Activated naive CD8-positive, alpha-beta T cell (primary cell): Measurements from ENCODE around the gene MLYCD.

ENCODE experiments used
- H3K27ac Mint-ChIP-seq: one replicate; pipeline ENCODE4 v1.8.0; 2021; ENCODE audit warnings: mixed read lengths
- H3K27me3 Mint-ChIP-seq: one replicate; pipeline ENCODE4 v1.8.0; 2021; ENCODE audit warnings: mixed read lengths
- H3K36me3 Mint-ChIP-seq: one replicate; pipeline ENCODE4 v1.8.0; 2021; ENCODE audit warnings: mixed read lengths
- H3K4me1 Mint-ChIP-seq: one replicate; pipeline ENCODE4 v1.8.0; 2021; ENCODE audit warnings: low read depth, mixed read lengths
- H3K4me3 Mint-ChIP-seq: one replicate; pipeline ENCODE4 v1.8.0; 2021; ENCODE audit warnings: mild to moderate bottlenecking, mixed read lengths
- H3K9me3 Mint-ChIP-seq: one replicate; pipeline ENCODE4 v1.8.0; 2021; ENCODE audit warnings: low read depth, mixed read lengths

The MLYCD gene

GRCh38 chr16:83959656-83960434, 60.9 kb downstream of the MLYCD start:
- peaks cover 3% of the 10 kb centered on the region for H3K27me3 Mint-ChIP-seq
- H3K4me1 Mint-ChIP-seq, result no peaks in the 10 kb centered on the region
- H3K4me3 Mint-ChIP-seq, result no peak overlapping the region
- peaks cover 2% of the 10 kb centered on the region for H3K36me3 Mint-ChIP-seq
- H3K9me3 Mint-ChIP-seq, result no peaks in the 10 kb centered on the region
- H3K27ac Mint-ChIP-seq, result no peak overlapping the region

- Mint-ChIP-seq H3K27me3 (no peaks in the 10 kb centered on the region), H3K9me3 (no peaks in the 10 kb centered on the region), H3K36me3 (peaks cover 2% of the 10 kb centered on the region), H3K4me1 (no peaks in the 10 kb centered on the region), H3K27ac (no peak overlapping the region), H3K4me3 (no peak overlapping the region)
Measured at GRCh38 chr16:83960521-83961249, 61.8 kb downstream of the MLYCD start.

GRCh38 chr16:83961591-83961990, 62.7 kb downstream of the MLYCD start:
- no peak overlapping the region for H3K27ac Mint-ChIP-seq
- H3K4me3 Mint-ChIP-seq, result no peak overlapping the region
- H3K36me3 Mint-ChIP-seq, result peaks cover 3% of the 10 kb centered on the region
- H3K9me3 Mint-ChIP-seq, result no peaks in the 10 kb centered on the region
- H3K27me3 Mint-ChIP-seq, result no peaks in the 10 kb centered on the region
- no peaks in the 10 kb centered on the region for H3K4me1 Mint-ChIP-seq

GRCh38 chr16:83963277-83964119, 64.6 kb downstream of the MLYCD start:
- H3K4me3 Mint-ChIP-seq, result no peak overlapping the region
- H3K27me3 Mint-ChIP-seq, result peaks cover 2% of the 10 kb centered on the region
- peaks cover 2% of the 10 kb centered on the region for H3K4me1 Mint-ChIP-seq
- H3K9me3 Mint-ChIP-seq, result no peaks in the 10 kb centered on the region
- H3K27ac Mint-ChIP-seq, result no peak overlapping the region
- H3K36me3 Mint-ChIP-seq, result peaks cover 4% of the 10 kb centered on the region

- Mint-ChIP-seq H3K36me3 (peaks cover 3% of the 10 kb centered on the region), H3K4me1 (peaks cover 4% of the 10 kb centered on the region), H3K9me3 (no peaks in the 10 kb centered on the region), H3K4me3 (no peak overlapping the region), H3K27me3 (peaks cover 6% of the 10 kb centered on the region), H3K27ac (no peak overlapping the region)
Measured at GRCh38 chr16:83964684-83965443, 65.9 kb downstream of the MLYCD start.

- Mint-ChIP-seq H3K36me3 (peaks cover 2% of the 10 kb centered on the region), H3K4me1 (peaks cover 4% of the 10 kb centered on the region), H3K27me3 (peaks cover 7% of the 10 kb centered on the region), H3K27ac (no peak overlapping the region), H3K9me3 (no peaks in the 10 kb centered on the region), H3K4me3 (no peak overlapping the region)
Measured at GRCh38 chr16:83965444-83966152, 66.7 kb downstream of the MLYCD start.

- H3K9me3 Mint-ChIP-seq, result no peaks in the 10 kb centered on the region
- H3K4me3 Mint-ChIP-seq, result no peak overlapping the region
Measured at GRCh38 chr16:83966153-83966696, 67.3 kb downstream of the MLYCD start.

GRCh38 chr16:83967091-83967490, 68.2 kb downstream of the MLYCD start:
- Mint-ChIP-seq H3K4me1 (peaks cover 4% of the 10 kb centered on the region), H3K36me3 (peaks cover 2% of the 10 kb centered on the region), H3K27me3 (peaks cover 7% of the 10 kb centered on the region), H3K9me3 (no peaks in the 10 kb centered on the region), H3K27ac (no peak overlapping the region), H3K4me3 (no peak overlapping the region)

More at GRCh38 chr16:83966153-83966696, 67.3 kb downstream of the MLYCD start:
- Mint-ChIP-seq H3K4me1 (peaks cover 4% of the 10 kb centered on the region), H3K36me3 (peaks cover 2% of the 10 kb centered on the region), H3K27ac (no peak overlapping the region), H3K27me3 (peaks cover 7% of the 10 kb centered on the region)

- Mint-ChIP-seq H3K36me3 (peaks cover 2% of the 10 kb centered on the region), H3K9me3 (no peaks in the 10 kb centered on the region), H3K27me3 (peaks cover 7% of the 10 kb centered on the region), H3K27ac (no peak within 1 kb of the TSS), H3K4me3 (peak within 1 kb of the TSS; percentile 77), H3K4me1 (peaks cover 4% of the 10 kb centered on the region)
Measured at GRCh38 chr16:83967838-83968305, 69.0 kb downstream of the MLYCD start, which contains the start of gene NECAB2. Gene NECAB2 (plus strand): TSS chr16:83968244. CDS start chr16:83968649, 405 bp downstream.

GRCh38 chr16:83968306-83968851, 69.5 kb downstream of the MLYCD start:
- no peak overlapping the region for H3K4me3 Mint-ChIP-seq
- H3K27ac Mint-ChIP-seq, result no peak overlapping the region
- no peaks in the 10 kb centered on the region for H3K9me3 Mint-ChIP-seq
- H3K27me3 Mint-ChIP-seq, result peaks cover 7% of the 10 kb centered on the region
- peaks cover 2% of the 10 kb centered on the region for H3K36me3 Mint-ChIP-seq
- H3K4me1 Mint-ChIP-seq, result peaks cover 4% of the 10 kb centered on the region

- Mint-ChIP-seq H3K27me3 (peaks cover 7% of the 10 kb centered on the region), H3K36me3 (peaks cover 2% of the 10 kb centered on the region), H3K9me3 (no peaks in the 10 kb centered on the region), H3K27ac (no peak overlapping the region), H3K4me1 (peaks cover 4% of the 10 kb centered on the region), H3K4me3 (peak overlapping the region; percentile 46)
Measured at GRCh38 chr16:83968891-83969649, 70.2 kb downstream of the MLYCD start.

GRCh38 chr16:83969771-83970429, 71.0 kb downstream of the MLYCD start:
- Mint-ChIP-seq H3K4me1 (peaks cover 4% of the 10 kb centered on the region), H3K27me3 (peaks cover 7% of the 10 kb centered on the region), H3K9me3 (no peaks in the 10 kb centered on the region), H3K27ac (no peak overlapping the region), H3K36me3 (peaks cover 2% of the 10 kb centered on the region), H3K4me3 (peak overlapping the region; percentile 46)
